ENCODE results near the gene RNF215.

DNA sequence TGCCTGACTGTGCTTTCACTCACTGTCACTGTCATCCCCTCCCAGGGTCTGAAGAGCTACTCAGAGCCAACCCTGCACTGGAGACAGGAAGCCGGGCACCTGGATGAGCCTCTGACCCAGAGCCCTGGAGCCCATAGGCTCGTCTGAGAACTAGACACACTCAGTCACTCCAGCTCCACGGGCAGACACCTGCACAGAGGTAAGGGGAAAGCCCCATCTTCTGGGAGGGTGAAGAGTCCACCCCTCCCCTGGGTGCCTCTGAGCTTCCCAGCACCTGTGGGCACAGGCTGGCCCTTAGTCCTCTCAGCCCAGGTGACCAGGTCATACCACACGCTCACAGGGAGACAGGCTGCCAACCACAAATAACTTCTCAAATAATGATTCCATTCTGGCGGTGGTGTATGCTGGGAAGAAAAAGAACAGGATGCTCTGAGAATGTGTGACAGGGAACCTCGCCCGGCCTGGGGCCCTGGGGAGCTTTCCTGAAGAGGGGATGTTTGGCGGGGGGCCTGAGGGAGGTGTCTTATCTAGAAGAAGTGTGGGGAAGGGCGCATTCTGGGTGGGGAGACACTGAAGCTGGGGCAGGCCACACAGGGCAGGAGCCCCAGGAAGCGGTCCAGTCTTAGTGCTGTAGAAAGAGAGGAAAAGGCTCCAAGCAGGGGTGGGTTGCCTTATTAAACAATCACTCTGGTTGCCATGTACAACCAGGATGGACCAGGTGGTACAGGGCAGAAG is 25.1 kb downstream of the RNF215 start:
- TF ChIP-seq, protein P1, sequence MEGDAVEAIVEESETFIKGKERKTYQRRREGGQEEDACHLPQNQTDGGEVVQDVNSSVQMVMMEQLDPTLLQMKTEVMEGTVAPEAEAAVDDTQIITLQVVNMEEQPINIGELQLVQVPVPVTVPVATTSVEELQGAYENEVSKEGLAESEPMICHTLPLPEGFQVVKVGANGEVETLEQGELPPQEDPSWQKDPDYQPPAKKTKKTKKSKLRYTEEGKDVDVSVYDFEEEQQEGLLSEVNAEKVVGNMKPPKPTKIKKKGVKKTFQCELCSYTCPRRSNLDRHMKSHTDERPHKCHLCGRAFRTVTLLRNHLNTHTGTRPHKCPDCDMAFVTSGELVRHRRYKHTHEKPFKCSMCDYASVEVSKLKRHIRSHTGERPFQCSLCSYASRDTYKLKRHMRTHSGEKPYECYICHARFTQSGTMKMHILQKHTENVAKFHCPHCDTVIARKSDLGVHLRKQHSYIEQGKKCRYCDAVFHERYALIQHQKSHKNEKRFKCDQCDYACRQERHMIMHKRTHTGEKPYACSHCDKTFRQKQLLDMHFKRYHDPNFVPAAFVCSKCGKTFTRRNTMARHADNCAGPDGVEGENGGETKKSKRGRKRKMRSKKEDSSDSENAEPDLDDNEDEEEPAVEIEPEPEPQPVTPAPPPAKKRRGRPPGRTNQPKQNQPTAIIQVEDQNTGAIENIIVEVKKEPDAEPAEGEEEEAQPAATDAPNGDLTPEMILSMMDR (IDR thresholded peaks at IDR 0.05; ENCODE audit: low read depth, low read length): no peak
- TF ChIP-seq MYC (IDR thresholded peaks at IDR 0.05; ENCODE audit: low read depth, low read length) (no peak), POLR2A (IDR thresholded peaks at IDR 0.05; ENCODE audit: extremely low read depth, insufficient read length) (no peak)
